ENCODE measurements around the gene CNTN4.

The CNTN4 gene

GRCh38 chr3:2423143-2423542 lies 324.5 kb downstream of the CNTN4 start:
- no peak for DNase-seq

- DNase-seq = no peak
Measured at GRCh38 chr3:2441558-2441957, 342.9 kb downstream of the CNTN4 start.

GRCh38 chr3:2446146-2446545 lies 347.5 kb downstream of the CNTN4 start:
- DNase-seq = no peak

- DNase-seq = no peak
Measured at GRCh38 chr3:2452249-2452648, 353.6 kb downstream of the CNTN4 start.

- no peak for DNase-seq
Measured at GRCh38 chr3:2454865-2455264, 356.2 kb downstream of the CNTN4 start.

GRCh38 chr3:2456788-2457187 lies 358.1 kb downstream of the CNTN4 start:
- no peak for DNase-seq

GRCh38 chr3:2458816-2459215 lies 360.1 kb downstream of the CNTN4 start:
- no peak for DNase-seq

GRCh38 chr3:2465842-2466241 lies 367.2 kb downstream of the CNTN4 start:
- no peak for DNase-seq

- no peak for DNase-seq
Measured at GRCh38 chr3:2468816-2469215, 370.1 kb downstream of the CNTN4 start.

GRCh38 chr3:2476996-2477395 lies 378.3 kb downstream of the CNTN4 start:
- DNase-seq = no peak

GRCh38 chr3:2477620-2478019 lies 379.0 kb downstream of the CNTN4 start:
- no peak for DNase-seq

GRCh38 chr3:2484162-2485026 lies 385.7 kb downstream of the CNTN4 start:
- DNase-seq = no peak

GRCh38 chr3:2485027-2485375 lies 386.3 kb downstream of the CNTN4 start:
- DNase-seq = no peak

GRCh38 chr3:2495746-2496145 lies 397.1 kb downstream of the CNTN4 start:
- no peak for DNase-seq

- DNase-seq = no peak
Measured at GRCh38 chr3:2504912-2505311, 406.2 kb downstream of the CNTN4 start.

GRCh38 chr3:2506776-2507175 lies 408.1 kb downstream of the CNTN4 start:
- DNase-seq = no peak

GRCh38 chr3:2510591-2511145 lies 412.0 kb downstream of the CNTN4 start:
- DNase-seq = no peak

- DNase-seq = no peak
Measured at GRCh38 chr3:2511356-2511755, 412.7 kb downstream of the CNTN4 start.

GRCh38 chr3:2512881-2513280 lies 414.2 kb downstream of the CNTN4 start:
- no peak for DNase-seq

- no peak for DNase-seq
Measured at GRCh38 chr3:2513986-2514385, 415.3 kb downstream of the CNTN4 start.

GRCh38 chr3:2516762-2517441 lies 418.2 kb downstream of the CNTN4 start:
- no peak for DNase-seq

- no peak for DNase-seq
Measured at GRCh38 chr3:2517500-2518172, 419.0 kb downstream of the CNTN4 start.

- no peak for DNase-seq
Measured at GRCh38 chr3:2523281-2523836, 424.7 kb downstream of the CNTN4 start.

Data from inflammatory macrophage treated with lipopolysaccharide for 1 hour (primary cell).